ENCODE results near the gene PTPN4. TPM values are rescaled to one million over a fixed set of nuclear protein-coding genes. Genes with fewer than 3 reads are reported as not detected.

The PTPN4 gene
- total RNA-seq, 4 donors from 2014 or later: 15.0 to 45.2 (median 21.1) TPM

GRCh38 chr2:119771331-119771730, 11.6 kb downstream of the PTPN4 start:
- Histone ChIP-seq H3K4me3 (no peak overlapping the region), H3K36me3 (no peaks in the 10 kb centered on the region), H3K4me1 (no peaks in the 10 kb centered on the region), H3K27ac (no peak overlapping the region), H3K27me3 (no peaks in the 10 kb centered on the region), H3K9me3 (no peaks in the 10 kb centered on the region)
- WGBS, 2 donors: 88 to 91% methylated on average over 2 of the region's 2 CpGs
- no peak for TF ChIP-seq EP300 (IDR thresholded peaks at IDR 0.05)
- no peak for TF ChIP-seq CTCF (IDR thresholded peaks at IDR 0.05)
- TF ChIP-seq POLR2A (IDR thresholded peaks at IDR 0.05): no peak
- no peak for DNase-seq (ENCODE audit: low spot score in 2 of 2)

GRCh38 chr2:119772128-119772527, 12.4 kb downstream of the PTPN4 start:
- Histone ChIP-seq H3K4me3 (no peak overlapping the region), H3K27me3 (no peaks in the 10 kb centered on the region), H3K27ac (no peak overlapping the region), H3K9me3 (no peaks in the 10 kb centered on the region), H3K36me3 (no peaks in the 10 kb centered on the region), H3K4me1 (no peaks in the 10 kb centered on the region)
- DNase-seq (ENCODE audit: low spot score in 2 of 2): no peak
- WGBS, 2 donors: 85 to 88% methylated on average over 2 of the region's 2 CpGs
- no peak for TF ChIP-seq EP300 (IDR thresholded peaks at IDR 0.05)
- no peak for TF ChIP-seq CTCF (IDR thresholded peaks at IDR 0.05)
- no peak for TF ChIP-seq POLR2A (IDR thresholded peaks at IDR 0.05)

GRCh38 chr2:119772767-119773166, 13.0 kb downstream of the PTPN4 start:
- Histone ChIP-seq H3K27me3 (no peaks in the 10 kb centered on the region), H3K4me1 (no peaks in the 10 kb centered on the region), H3K36me3 (no peaks in the 10 kb centered on the region), H3K9me3 (no peaks in the 10 kb centered on the region), H3K27ac (no peak overlapping the region), H3K4me3 (no peak overlapping the region)
- TF ChIP-seq EP300 (IDR thresholded peaks at IDR 0.05) (no peak), POLR2A (IDR thresholded peaks at IDR 0.05) (no peak)
- no peak for DNase-seq (ENCODE audit: low spot score in 2 of 2)
- 95 to 96% methylated on average over 4 of the region's 4 CpGs for WGBS, 2 donors

GRCh38 chr2:119774026-119774425, 14.3 kb downstream of the PTPN4 start:
- Histone ChIP-seq H3K27me3 (no peaks in the 10 kb centered on the region), H3K27ac (no peak overlapping the region), H3K36me3 (no peaks in the 10 kb centered on the region), H3K9me3 (no peaks in the 10 kb centered on the region), H3K4me1 (no peaks in the 10 kb centered on the region), H3K4me3 (no peak overlapping the region)
- no peak for DNase-seq (ENCODE audit: low spot score in 2 of 2)
- TF ChIP-seq EP300 (IDR thresholded peaks at IDR 0.05) (no peak), POLR2A (IDR thresholded peaks at IDR 0.05) (no peak), CTCF (IDR thresholded peaks at IDR 0.05) (no peak)

- 95 to 99% methylated on average over 6 of the region's 6 CpGs for WGBS, 2 donors
Measured at GRCh38 chr2:119775102-119775501, 15.4 kb downstream of the PTPN4 start.

More at GRCh38 chr2:119775102-119775501, 15.4 kb downstream of the PTPN4 start:
- Histone ChIP-seq H3K9me3 (no peaks in the 10 kb centered on the region), H3K36me3 (no peaks in the 10 kb centered on the region), H3K4me1 (no peaks in the 10 kb centered on the region), H3K27me3 (no peaks in the 10 kb centered on the region), H3K4me3 (no peak overlapping the region), H3K27ac (no peak overlapping the region)
- no peak for DNase-seq (ENCODE audit: low spot score in 2 of 2)
- no peak for TF ChIP-seq CTCF (IDR thresholded peaks at IDR 0.05)
- TF ChIP-seq EP300 (IDR thresholded peaks at IDR 0.05): no peak
- TF ChIP-seq POLR2A (IDR thresholded peaks at IDR 0.05): no peak

All from tibial nerve (tissue), 4 donors.